ENCODE measurements around the gene NUP93.
"Not testable (repeated sequence)": the region's sequence is repeated elsewhere in the genome, so short reads cannot be mapped to it uniquely, and the experiment has no call there.

NUP93 gene

DNA sequence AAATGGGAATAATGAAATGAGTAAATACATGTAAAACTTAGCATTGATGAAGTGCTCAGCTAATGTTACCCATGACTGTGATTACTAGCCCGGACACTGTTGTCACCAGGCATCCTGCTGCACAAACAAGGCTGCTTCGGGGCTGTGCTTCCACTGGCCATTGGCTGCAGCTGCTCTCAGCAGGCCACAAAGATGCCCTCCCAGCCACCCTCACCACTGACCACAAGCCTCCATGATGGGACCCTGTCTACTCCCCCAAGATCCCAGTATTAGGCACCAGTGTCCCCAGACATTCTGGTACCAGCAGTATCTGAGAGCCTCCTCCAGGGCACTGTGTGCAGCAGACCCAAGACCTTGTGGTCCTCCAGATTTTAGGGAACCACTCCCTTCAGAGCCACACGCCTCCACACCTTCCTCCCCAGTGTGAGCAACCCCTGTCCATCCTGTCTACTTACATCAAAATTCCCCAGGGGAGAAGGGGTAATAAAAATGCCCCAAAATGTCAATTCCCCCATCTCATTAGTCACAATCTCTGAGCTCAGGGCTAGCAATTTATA, 19.7 kb upstream of the NUP93 start:
- no peak for DNase-seq

DNA sequence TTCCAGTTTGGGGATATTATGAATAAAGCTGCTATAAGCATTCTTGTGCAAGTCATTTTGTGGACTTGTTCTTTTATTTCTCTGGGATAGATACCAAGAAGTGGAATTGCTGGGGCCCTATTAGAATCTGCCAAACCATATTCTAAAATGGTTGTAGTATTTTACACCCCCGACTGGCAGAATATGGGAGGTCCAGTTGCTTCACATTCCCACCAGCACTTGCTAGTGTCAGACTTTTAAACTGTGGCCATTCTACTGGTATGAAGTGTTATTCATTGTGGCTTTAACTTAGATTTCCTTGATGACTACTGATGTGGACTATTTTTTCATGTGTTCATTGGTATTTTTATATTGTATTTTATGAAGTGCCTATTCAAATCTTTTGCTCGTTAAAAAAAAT, 18.1 kb upstream of the NUP93 start:
- no peak for DNase-seq

DNA sequence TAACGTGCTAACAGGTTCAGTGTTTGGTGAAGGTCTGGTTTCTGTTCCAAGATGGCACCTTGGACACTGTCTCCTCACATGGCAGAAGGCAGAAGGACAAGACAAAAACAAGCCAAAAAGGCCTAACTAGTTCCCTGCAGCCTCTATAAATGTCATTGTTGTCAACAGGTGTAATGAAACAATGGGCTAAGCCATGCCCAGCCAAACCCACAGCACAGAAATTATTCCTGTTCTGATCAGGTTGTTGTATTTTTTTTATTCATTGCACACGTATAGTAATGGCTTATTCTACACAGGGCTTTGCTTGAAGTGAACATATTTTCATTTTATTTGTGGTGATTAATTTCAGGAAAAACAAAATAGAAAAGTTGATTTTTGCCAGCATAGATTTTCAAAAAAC, 16.1 kb upstream of the NUP93 start:
- no peak for DNase-seq

DNA sequence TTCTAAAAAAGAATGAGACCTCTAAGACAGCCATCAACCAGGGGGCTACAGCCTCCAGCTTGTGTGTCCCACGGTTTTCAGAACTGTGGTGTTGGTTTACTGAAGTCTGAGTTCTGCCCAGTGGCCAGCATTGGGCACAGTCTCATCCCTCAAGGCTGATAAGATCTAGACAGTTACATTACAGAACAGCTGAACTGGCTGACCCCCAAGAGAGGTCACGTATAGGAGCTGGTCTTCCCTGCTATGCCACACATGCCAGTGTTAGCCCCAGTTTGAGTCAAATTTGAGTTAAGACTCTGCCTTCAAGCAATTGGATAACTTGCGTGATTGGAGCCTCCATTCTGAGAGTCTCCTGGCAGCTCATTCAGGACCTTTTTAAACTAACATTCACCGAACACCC, 14.8 kb upstream of the NUP93 start:
- DNase-seq, result no peak

DNA sequence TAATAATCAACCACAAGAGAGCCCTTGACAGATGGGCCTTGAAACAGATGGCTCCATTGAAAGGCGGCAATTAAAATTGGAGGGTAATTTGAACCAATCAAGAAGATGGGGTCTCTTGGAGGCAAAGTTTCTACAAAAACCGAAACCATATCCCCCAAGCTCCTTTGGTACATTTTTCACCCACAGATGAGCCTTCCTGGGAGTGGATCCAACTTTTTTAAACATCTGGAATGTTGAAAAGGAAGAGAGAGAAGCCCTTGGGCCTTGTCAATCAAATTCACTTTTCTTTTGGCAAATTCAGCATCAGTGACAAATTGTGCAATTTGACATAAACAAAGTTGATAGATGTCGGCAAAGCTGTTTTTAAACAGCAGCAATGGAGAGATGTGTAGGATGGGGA, 13.2 kb upstream of the NUP93 start:
- peak; percentile 67 for DNase-seq

DNA sequence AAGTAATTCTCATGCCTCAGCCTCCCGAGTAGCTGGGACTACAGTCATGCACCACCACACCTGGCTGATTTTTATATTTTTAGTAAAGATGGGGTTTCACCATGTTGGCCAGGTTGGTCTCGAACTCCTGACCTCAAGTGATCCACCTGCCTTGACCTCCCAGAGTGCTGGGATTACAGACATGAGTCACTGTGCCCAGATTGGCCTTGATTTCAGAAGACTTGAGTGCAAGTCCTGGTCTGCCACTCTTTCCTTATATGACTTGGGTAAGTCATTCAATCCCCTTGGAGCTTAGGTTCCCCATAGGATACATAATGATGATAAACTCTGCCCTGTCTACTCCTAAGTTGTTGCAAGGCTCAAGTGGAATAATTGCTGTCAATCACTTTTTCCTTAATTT, 12.4 kb upstream of the NUP93 start:
- DNase-seq, result not testable (repeated sequence)

DNA sequence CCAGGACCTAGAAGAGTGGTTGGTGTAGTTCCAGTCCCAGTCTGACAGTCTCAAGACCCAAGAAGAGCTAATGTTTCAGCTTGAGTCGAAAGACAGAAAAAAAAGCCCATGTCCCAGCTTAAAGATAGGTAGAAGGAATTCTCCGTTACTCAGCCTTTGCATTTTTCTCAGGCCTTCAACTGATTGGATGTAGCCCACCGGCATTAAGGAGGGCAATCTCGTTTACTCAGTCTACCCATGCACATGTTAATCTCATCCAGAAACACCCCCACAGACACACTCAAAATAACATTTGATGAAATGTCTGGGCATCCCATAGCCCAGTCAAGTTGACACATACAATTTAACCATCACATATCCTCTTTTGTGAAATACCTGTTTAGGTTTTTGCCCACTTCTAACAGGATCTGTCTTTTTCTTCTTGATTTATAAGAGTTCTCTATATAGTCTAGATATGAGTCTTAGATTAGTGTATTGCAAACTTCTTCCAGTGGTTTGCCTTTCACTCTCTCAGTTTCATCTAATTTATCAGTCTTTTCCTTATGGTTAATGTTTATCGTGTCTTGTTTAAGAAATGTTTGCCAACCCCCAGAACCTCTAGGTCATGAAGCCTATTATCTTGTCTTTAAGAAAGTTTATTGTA, 7.6 kb upstream of the NUP93 start:
- DNase-seq, result no peak

DNA sequence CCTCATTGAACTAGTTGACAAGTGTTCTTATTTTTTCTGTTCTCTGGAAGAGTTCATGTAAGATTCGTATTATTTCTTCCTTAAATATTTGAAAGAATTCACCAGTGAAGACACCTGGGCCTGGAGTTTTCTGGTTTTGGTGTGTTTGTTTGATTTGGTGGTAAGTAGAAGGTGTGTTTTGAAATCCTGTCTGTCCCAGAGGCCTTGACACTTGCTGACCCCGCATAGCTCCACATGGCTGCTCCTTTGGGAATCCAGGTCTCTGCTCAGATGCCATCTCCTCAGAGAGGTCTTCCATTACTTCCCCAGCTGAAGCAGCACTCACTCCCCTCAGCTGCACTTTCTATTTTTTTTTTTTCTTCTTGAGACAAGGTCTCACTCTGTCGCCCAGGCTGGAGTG, 5.7 kb upstream of the NUP93 start:
- DNase-seq, result no peak

DNA sequence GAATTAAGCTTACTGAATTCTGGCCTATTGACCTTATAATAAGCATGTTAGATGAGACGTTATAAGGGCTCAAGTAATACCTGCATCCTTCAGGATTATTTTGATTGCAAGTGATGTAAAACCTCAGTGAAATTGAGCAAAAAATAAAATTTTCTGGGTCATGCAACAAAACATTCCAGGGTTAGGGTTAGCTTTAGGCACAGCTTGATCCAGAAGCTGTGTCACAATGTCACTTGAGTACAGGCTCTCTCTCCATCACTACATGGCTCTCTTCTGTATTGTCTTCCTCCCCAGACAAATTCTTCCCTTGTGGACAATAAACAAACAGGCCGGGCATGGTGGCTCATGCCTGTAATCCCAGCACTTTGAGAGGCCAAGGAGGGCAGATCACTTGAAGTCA, 3.6 kb upstream of the NUP93 start:
- DNase-seq, result no peak

DNA sequence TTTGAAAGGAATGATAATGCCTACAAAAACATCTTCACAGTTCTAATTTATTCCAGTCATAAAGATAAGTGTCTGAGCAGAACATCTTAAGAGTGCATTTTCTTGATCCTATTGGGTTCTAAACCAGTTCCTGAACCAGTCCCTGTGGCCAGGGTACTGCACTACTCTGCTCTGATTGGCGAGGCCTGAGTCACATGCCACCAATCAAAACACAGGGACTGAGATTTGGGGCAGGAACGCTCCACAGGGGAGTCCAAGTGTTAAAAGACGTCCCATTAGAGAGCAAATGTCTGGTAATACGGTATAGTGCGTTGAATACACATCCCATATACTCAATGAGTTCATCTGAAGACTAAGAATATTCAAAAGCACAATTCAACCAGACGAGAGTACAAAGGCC, 3.0 kb upstream of the NUP93 start:
- DNase-seq, result no peak

DNA sequence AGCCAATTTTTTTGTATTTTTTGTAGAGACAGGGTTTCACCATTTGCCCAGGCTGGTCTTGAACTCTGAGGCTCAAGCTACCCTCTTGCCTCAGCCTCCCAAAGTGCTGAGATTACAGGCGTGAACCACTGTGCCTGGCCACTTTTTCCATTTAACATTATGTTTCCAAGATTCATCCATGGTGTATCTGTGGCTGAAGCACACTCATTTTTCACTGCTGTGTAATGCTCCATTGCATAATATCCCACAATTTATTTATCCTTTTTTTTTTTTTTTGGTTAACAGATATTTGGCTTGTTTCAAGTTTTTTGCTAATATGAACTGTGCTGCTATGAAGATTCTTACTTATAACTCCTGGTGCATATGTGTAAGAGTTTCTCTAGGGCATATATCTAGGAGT, 1.9 kb upstream of the NUP93 start:
- DNase-seq, result no peak

DNA sequence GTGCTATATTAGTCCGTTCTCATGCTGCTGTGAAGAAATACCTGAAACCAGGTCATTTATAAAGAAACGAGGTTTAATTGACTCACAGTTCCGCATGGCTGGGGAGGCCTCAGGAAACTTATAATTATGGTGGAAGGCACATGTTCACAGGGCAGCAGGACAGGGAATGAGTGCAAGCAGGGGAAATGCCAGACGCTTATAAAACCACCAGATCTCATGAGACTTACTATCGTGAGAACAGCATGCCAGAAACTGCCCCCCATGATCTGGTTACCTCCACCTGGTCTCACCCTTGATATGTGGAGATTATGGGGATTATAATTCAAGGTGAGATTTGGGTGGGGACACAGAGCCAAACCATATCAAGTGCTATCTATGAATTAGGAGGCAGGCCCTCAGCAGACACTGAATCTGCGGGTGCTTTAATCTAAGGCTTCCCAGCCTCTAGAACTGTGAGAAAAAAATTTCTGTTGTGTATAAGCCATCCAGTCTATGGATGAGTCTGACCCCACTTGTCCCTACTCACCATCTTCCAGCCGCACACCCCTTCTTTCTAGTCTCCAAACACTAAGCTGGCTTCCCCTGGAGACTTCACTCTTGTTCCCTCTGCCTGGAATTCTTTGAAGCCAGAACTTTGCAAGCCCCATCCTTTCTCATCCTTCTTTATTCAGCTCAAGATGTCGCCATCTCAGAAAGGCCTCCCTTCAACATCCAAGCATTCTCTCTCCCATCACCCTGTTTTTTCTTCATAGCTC, 772 bp upstream of the NUP93 start:
- DNase-seq, result no peak

DNA sequence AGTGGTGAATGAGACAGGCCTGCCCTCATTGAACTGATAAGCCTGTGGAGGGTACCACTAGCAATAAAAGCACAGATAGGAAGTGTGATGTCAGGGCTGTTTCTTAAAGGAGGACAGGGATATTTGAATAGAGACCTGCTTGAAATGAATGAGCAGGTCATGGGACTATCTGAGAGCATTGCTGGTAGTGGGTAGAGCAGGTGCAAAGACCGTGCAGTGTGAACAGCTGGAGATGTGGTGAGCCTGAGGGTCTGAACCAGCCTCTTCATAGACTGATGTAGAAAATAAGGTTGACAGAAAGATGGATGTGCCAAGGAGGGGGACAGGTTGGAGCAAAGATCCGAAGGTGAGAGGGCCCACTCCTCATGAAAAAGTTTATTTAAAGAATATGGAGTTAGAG, 2.4 kb downstream of the NUP93 start:
- no peak for DNase-seq

DNA sequence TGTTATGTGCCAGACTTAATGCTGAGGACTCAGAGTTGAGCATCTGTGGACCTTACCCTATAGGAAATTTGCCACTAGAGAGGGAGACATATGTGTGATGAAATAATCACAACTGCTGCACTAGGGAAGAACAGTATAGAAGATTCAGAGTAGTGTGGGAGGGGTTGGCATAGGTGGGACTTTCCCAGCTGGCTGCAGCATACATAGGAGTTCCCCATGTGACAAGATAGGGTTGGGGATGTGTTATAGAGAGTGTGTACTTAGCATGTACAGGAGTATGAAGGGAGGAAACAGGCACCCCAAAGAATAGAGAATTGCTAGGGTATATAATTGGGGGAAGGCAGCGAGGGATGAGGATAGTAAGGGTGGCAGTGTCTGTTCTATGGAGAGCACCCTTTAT, 2.9 kb downstream of the NUP93 start:
- no peak for DNase-seq

DNA sequence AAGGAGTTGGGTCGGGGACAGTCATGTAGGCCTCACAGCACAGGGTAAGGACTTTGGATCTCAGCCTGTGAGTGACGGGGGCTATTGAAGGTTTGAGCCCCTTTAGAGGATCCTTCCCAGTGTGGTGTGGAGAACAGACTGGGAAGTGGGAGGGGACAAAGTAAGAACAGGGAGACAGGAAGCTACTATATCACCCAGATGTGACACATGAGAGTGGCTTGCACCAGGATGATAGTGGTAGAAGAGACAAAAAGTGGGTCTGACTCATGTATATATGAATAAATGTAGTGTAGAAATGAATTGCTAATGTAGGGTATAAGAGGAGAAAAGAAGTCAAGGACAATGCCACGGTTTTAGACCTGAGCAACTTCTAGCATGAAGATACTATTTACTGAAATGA, 4.5 kb downstream of the NUP93 start:
- DNase-seq, result no peak

DNA sequence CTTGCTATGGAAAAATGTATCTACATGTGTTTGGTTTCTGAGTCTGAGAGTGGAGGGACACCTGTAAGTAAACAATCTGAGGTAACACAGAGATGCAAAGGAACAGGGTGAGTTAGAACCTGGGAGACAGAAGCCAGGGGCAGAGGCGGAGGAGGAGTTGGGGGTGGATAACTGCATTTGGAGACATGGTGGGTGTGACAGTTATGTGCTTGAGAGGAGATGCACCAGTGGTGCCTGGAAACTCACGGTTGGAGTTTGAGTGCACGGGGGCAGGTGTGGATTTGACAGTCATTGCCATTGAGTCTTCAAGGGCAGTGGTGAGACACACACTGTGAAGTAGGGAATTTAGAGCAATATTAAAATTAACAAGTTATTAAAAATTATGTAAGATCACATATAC, 6.5 kb downstream of the NUP93 start:
- DNase-seq, result no peak

DNA sequence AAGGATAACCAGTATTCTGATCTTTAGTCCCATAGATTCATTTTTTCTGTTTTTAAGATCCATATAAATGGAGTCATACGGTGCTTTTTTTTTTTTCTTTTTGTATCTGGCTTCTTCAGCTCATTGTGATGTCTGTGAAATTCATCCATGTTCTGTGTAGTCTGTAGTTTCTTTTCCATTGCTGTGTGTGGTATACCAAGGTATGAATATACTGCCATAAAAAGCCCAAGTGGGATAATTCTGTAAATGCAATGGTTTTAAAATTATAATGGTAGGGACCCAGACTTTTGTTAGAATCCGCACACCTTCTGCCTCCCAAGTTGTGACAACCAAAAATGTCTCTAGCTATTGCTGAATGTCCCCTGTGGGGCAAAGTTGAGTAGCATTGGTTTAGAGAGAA, 7.6 kb downstream of the NUP93 start:
- no peak for DNase-seq

DNA sequence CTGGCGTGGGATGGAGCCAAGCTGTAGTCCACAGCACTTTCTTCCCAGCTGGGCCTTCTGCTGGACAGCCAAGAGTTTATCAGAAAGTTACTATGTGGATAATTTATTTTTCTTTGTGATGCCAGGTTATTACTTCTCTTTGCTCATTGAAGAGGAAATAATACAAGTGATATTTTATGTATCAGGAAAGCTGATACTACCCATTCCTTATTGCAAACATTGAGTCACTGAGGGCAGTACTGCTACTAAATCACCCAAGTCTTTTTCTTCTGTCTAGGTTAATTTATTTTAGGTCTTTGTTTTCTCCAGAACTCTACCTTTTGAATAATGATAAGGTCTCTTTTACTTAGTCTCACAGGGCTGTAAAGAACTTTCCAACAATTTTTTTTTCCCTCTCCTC, 8.3 kb downstream of the NUP93 start:
- no peak for DNase-seq

DNA sequence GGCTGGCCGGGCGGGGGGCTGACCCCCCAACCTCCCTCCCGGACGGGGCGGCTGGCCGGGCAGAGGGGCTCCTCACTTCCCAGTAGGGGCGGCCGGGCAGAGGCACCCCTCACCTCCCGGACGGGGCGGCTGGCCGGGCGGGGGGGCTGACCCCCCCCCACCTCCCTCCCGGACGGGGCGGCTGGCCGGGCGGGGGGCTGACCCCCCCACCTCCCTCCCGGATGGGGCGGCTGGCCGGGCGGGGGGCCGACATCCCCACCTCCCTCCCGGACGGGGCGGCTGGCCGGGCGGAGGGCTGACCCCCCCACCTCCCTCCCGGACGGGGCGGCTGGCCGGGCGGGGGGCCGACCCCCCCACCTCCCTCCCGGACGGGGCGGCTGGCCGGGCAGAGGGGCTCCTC, 9.4 kb downstream of the NUP93 start:
- DNase-seq, result not testable (repeated sequence)

DNA sequence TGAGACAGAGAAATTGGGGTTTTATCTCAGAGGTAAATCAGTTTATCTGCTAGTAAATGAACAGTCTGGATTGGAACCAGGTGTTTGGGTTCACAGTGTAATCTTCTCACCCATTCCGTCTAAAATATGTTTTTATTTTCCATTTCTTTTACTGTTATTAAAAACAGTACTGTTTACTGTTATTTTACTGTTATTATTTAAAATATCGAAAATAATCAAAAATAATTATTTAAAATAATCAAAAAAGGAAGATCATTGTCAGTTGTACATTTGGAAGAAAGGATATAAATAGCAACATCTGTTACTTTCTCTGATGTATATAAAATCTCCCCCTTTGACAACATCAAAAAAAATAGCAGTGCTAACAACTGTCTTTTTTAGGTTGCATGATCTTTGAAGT, 11.5 kb downstream of the NUP93 start:
- DNase-seq, result no peak

DNA sequence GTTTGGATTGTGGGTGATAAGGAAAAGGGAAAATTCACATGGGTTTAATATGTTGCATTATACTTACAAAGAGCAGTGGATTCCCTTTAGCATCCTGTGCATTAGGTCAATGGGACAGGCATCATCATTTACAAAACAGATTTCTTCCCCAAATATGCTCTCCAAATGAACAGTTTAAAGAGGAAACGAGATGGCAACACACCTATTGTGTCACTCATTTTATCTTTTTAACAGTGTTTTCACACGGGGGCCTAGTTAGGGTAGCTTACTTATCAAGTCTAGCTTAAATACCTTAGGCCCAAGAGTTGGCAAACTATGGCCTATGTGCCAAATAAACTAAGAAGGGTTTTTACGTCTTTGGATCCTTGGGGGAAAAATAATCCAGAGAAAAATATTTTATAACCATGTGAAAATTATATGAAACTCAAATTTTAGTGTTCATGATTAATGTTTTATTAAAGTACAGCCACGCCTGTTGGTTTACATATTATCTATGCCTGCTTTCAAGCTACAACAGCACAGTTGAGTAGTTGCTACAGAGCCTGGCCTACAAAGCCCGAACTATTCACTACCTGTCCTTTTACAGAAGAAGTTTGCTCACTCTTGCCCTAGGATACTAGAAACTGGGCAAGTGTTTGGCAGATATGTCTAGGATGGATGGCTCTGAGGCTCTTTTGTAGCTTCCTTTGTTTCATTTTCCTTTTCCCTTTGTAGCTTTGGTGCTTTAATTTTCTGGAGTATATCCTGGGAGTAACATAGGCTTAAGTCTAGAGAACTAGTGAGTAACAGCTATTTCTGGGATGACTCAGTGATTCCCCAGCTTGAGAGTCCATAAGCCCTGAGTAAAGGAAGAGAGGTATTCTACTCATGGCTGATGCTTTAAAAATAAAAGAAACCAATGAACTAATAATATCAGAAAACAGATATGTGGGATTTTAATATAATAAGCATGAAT, 12.4 kb downstream of the NUP93 start:
- DNase-seq, result no peak

DNA sequence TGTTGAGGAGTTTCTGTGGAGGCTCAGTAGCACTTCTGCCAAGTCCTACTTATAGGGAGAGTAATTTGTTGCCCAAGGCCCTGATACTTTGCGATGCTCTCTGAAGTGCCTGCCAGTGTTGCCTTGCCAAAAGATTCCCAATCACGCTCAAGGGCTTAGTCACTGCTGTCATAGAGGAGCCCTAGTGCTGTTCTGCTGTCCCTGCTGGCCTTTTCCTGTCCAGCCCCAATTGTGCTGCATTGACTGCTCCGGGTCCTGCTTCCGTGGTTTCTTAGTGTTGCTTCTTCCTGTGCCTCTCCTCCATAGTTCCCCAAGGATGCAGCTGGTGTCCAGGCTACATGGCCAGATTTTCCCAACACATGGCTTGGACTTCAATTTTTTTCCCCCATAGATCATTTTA, 13.9 kb downstream of the NUP93 start:
- DNase-seq, result no peak

DNA sequence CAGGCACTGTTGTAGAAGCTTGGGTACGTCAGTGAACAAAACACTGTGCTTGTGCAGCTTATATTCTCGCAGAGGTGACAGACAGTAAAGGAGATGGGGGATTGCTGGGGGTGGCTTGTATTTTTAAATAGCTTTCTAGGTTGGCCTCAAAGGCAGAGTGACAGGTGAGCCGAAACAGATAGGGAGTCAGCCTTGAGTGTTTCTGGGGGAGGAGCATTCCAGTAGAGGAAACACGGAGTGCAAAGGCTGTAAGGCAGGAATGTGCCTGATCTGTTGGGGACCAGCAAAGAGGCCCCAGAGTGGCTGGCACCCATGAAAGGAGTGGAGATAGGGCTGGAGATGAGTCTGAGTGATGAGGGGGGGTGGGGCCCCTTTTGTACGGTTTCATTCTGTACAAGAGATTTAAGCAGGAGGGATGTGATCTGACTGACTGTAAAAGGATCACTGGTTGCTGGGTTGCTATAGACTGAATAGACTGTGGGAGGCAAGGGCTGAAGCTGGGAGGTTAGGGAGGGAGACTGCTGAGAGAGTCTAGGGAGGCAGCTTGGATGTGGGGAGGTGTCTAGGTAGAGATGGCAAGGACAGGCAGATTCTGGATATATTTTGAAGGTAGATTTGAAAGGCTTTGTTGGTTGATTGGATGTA, 15.2 kb downstream of the NUP93 start:
- no peak for DNase-seq

All from DMS 273 treated with DMSO at 0.1 percent for 48 hours (cell line).